ENCODE measurements around the gene SMYD3. TPM values are rescaled to one million over a fixed set of nuclear protein-coding genes. Genes with fewer than 3 reads are reported as not detected.
"Not testable (repeated sequence)": the region's sequence is repeated elsewhere in the genome, so short reads cannot be mapped to it uniquely, and the experiment has no call there.

The SMYD3 gene
- total and polyA plus RNA-seq, 2 donors (not counting 1 experiment from before 2014, with no cell fraction given) = 69.4 to 83.1 TPM

DNA sequence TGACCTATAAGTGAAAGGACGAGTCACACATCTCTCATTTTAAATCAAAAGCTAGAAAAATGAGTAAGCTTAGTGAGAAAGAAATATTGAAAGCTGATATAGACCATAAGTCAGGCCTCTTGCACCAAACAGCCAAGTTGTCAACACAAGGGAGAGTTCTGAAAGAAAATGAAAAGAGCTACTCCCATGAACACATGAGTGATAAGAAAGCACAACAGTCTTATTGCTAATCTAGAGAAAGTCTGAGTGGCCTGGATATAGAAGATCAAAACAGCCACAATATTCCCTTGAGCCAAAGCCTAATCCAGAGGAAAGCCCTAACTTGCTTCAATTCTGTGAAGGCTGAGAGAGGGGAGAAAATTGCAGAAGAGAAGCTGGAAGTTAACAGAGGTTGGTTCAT, 175.0 kb downstream of the SMYD3 start:
- H3K9me3 ChIP-seq (ENCODE audit: control insufficient read depth, insufficient read depth, low read depth, low read length) = no peaks in the 10 kb centered on the region
- H3K4me1 ChIP-seq (ENCODE audit: control insufficient read depth, extremely low read depth, insufficient read depth, low read length) = no peaks in the 10 kb centered on the region
- H3K27ac ChIP-seq (ENCODE audit: insufficient read depth, low read length) = no peak overlapping the region
- H3K79me2 ChIP-seq (ENCODE audit: control insufficient read depth, insufficient read depth, low read length) = no peaks in the 10 kb centered on the region
- no peaks in the 10 kb centered on the region for H3K27me3 ChIP-seq (ENCODE audit: control insufficient read depth, insufficient read depth, low read length)
- H3K36me3 ChIP-seq (ENCODE audit: control insufficient read depth, insufficient read depth, low read length) = no peaks in the 10 kb centered on the region
- H4K20me1 ChIP-seq (ENCODE audit: control insufficient read depth, extremely low read depth, insufficient read depth, low read length) = no peaks in the 10 kb centered on the region
- H2AFZ ChIP-seq (ENCODE audit: low read length) = no peak overlapping the region
- no peak overlapping the region for H3K4me2 ChIP-seq (ENCODE audit: extremely low read depth, insufficient read depth, low read length)
- no peak overlapping the region for H3K4me3 ChIP-seq (replicated peaks in 1 of 4; ENCODE audit: control extremely low read depth in 1 of 4, insufficient read depth in 1 of 4, low read depth in 3 of 4, low read length in 4 of 4)
- TF ChIP-seq CTCF (conservative IDR thresholded peaks at IDR 0.05 in 1 of 2, IDR thresholded peaks at IDR 0.05 in 1 of 2; ENCODE audit: low read depth in 1 of 2, low read length in 2 of 2) = no peak
- no peak for TF ChIP-seq EZH2 (IDR thresholded peaks at IDR 0.05; ENCODE audit: low read length, missing control alignments)
- no peak for DNase-seq (ENCODE audit: low read depth in 2 of 2)
- no peak overlapping the region for H3K9ac ChIP-seq (ENCODE audit: insufficient read depth, low read length)

DNA sequence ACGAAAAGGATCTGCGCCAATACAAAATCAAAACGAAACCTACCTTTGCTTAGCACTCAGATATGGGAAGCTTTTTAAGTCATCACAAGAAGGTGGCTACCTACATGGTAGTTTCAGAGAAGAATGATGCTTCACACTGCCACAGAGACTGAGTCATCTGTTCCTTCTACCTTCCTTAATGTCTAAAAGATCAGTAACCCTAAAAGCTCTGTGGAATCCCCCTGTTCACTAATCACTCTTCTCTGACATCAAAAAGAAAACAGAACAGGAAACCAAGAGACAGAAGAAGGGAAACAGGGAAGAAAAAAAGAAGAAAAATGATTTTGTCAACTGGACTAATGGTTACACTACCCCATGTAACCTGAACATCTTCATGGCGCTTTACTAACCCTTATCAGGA, 177.2 kb downstream of the SMYD3 start:
- Histone ChIP-seq H4K20me1 (ENCODE audit: control insufficient read depth, extremely low read depth, insufficient read depth, low read length) (no peaks in the 10 kb centered on the region), H3K4me2 (ENCODE audit: extremely low read depth, insufficient read depth, low read length) (no peak overlapping the region), H3K27me3 (ENCODE audit: control insufficient read depth, insufficient read depth, low read length) (no peaks in the 10 kb centered on the region), H3K79me2 (ENCODE audit: control insufficient read depth, insufficient read depth, low read length) (no peaks in the 10 kb centered on the region), H3K9me3 (ENCODE audit: control insufficient read depth, insufficient read depth, low read depth, low read length) (no peaks in the 10 kb centered on the region), H3K4me1 (ENCODE audit: control insufficient read depth, extremely low read depth, insufficient read depth, low read length) (no peaks in the 10 kb centered on the region), H2AFZ (ENCODE audit: low read length) (no peak overlapping the region), H3K36me3 (ENCODE audit: control insufficient read depth, insufficient read depth, low read length) (no peaks in the 10 kb centered on the region), H3K9ac (ENCODE audit: insufficient read depth, low read length) (no peak overlapping the region), H3K27ac (ENCODE audit: insufficient read depth, low read length) (no peak overlapping the region), H3K4me3 (replicated peaks in 1 of 4; ENCODE audit: control extremely low read depth in 1 of 4, insufficient read depth in 1 of 4, low read depth in 3 of 4, low read length in 4 of 4) (no peak overlapping the region)
- peak in 1 of 2 donors; percentile 2 for DNase-seq (ENCODE audit: low read depth in 2 of 2)
- no peak for TF ChIP-seq CTCF (conservative IDR thresholded peaks at IDR 0.05 in 1 of 2, IDR thresholded peaks at IDR 0.05 in 1 of 2; ENCODE audit: low read depth in 1 of 2, low read length in 2 of 2)
- TF ChIP-seq EZH2 (IDR thresholded peaks at IDR 0.05; ENCODE audit: low read length, missing control alignments) = no peak

DNA sequence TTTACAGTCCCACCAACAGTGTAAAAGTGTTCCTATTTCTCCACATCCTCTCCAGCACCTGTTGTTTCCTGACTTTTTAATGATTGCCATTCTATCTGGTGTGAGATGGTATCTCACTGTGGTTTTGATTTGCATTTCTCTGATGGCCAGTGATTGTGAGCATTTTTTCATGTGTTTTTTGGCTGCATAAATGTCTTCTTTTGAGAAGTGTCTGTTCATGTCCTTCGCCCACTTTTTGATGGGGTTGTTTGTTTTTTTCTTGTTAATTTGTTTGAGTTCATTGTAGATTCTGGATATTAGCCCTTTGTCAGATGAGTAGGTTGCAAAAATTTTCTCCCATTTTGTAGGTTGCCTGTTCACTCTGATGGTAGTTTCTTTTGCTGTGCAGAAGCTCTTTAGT, 177.8 kb downstream of the SMYD3 start:
- not testable (repeated sequence) for H3K36me3 ChIP-seq (ENCODE audit: control insufficient read depth, insufficient read depth, low read length); H3K4me1 ChIP-seq (ENCODE audit: control insufficient read depth, extremely low read depth, insufficient read depth, low read length); H3K4me2 ChIP-seq (ENCODE audit: extremely low read depth, insufficient read depth, low read length); H3K27me3 ChIP-seq (ENCODE audit: control insufficient read depth, insufficient read depth, low read length); H3K4me3 ChIP-seq (replicated peaks in 1 of 4; ENCODE audit: control extremely low read depth in 1 of 4, insufficient read depth in 1 of 4, low read depth in 3 of 4, low read length in 4 of 4); H3K79me2 ChIP-seq (ENCODE audit: control insufficient read depth, insufficient read depth, low read length); H3K9ac ChIP-seq (ENCODE audit: insufficient read depth, low read length); H3K27ac ChIP-seq (ENCODE audit: insufficient read depth, low read length); H3K9me3 ChIP-seq (ENCODE audit: control insufficient read depth, insufficient read depth, low read depth, low read length); H2AFZ ChIP-seq (ENCODE audit: low read length); H4K20me1 ChIP-seq (ENCODE audit: control insufficient read depth, extremely low read depth, insufficient read depth, low read length); DNase-seq (ENCODE audit: low read depth in 2 of 2)
